Rectal smooth muscle tissue (tissue), 1 donor: ENCODE data around the gene CEP104.

Experiments used
- H3K27ac ChIP-seq: one replicate; pipeline ENCODE4 v1.7.0; 2013; ENCODE audit warnings: low read depth, low read length, inconsistent platforms
- H3K27me3 ChIP-seq: one replicate; pipeline ENCODE4 v1.7.0; 2013; ENCODE audit warnings: low read length; ENCODE audit not compliant: control insufficient read depth, insufficient read depth
- H3K36me3 ChIP-seq: one replicate; pipeline ENCODE4 v1.7.0; 2013; ENCODE audit warnings: low read length; ENCODE audit not compliant: control insufficient read depth, insufficient read depth
- H3K4me1 ChIP-seq: one replicate; pipeline ENCODE4 v1.7.0; 2013; ENCODE audit warnings: low read length; ENCODE audit not compliant: control insufficient read depth, insufficient read depth
- H3K4me3 ChIP-seq: one replicate; pipeline ENCODE4 v1.7.0; 2013; ENCODE audit warnings: low read length
- H3K9ac ChIP-seq: one replicate; pipeline ENCODE4 v1.7.0; 2013; ENCODE audit warnings: low read length

Gene CEP104

GRCh38 chr1:3783651-3784474, 73.1 kb downstream of the CEP104 start:
- Histone ChIP-seq H3K36me3 (peaks cover 57% of the 10 kb centered on the region), H3K9ac (no peak overlapping the region), H3K27ac (no peak overlapping the region), H3K4me3 (no peak overlapping the region), H3K4me1 (no peaks in the 10 kb centered on the region), H3K27me3 (no peaks in the 10 kb centered on the region)

- Histone ChIP-seq H3K36me3 (peaks cover 44% of the 10 kb centered on the region), H3K4me1 (no peaks in the 10 kb centered on the region), H3K27ac (no peak overlapping the region), H3K4me3 (no peak overlapping the region), H3K9ac (no peak overlapping the region), H3K27me3 (no peaks in the 10 kb centered on the region)
These were observed 76.1 kb downstream of the CEP104 start for GRCh38 chr1:3780901-3781300.

DNA sequence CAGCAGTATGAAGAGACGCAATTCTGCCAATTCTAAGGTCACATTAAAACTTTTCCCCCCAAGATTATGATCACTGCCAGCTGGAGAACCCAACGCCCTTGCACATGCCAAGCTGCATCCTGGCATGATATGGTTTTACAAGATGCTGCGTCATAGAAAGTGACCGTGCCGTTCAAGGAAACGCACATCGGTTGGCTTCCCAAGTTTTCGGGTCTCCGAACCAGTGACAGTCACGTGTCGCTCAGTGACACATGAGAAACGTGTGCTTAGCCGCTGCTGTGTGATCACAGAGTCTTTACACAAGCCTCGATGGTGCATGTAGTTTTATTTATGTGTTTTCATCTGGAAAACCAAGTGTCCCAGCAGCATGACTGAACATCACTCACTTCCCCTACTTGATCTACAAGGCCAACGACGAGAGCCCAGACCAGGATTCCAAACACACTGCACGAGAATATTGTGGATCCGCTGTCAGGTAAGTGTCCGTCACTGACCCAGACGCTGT, 77.0 kb downstream of the CEP104 start:
- Histone ChIP-seq H3K27ac (no peak overlapping the region), H3K36me3 (peaks cover 38% of the 10 kb centered on the region), H3K27me3 (no peaks in the 10 kb centered on the region), H3K4me3 (no peak overlapping the region), H3K4me1 (no peaks in the 10 kb centered on the region), H3K9ac (no peak overlapping the region)

GRCh38 chr1:3779265-3779911, 77.6 kb downstream of the CEP104 start:
- Histone ChIP-seq H3K9ac (no peak overlapping the region), H3K27me3 (no peaks in the 10 kb centered on the region), H3K27ac (no peak overlapping the region), H3K4me3 (no peak overlapping the region), H3K36me3 (peaks cover 36% of the 10 kb centered on the region), H3K4me1 (no peaks in the 10 kb centered on the region)

DNA sequence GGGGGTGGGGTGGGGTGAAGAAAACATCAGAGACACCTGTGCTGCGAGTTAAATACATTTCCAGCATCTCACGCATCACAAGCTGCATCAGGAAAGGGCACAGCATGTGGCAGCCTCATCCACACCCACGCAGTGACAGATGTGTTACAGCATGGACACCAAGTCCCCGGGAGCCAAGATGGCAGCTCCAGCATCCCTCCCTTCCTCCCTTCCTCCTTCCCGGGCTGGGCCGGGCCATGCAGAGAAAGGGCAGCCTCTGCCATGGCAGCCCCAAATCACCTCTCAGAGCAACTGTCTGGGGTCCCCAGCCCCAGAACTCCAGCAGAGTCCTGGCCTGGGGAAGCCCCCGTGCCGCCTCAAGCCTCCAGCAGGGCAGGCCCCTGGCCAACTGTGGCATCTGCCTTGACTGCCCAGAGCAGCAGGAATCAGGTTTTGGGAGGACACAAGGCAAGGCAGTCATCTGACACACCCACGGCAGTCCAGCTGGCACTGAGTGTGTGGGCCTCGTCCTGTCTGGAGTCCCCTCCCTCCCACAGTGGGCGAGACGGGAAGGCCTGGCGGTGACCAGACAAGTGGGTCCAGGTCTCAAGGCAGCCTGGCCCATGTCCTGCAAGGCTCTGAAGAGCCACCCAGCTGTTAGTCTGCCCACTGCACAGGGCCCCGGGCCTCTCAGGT, 78.3 kb downstream of the CEP104 start:
- Histone ChIP-seq H3K27me3 (no peaks in the 10 kb centered on the region), H3K9ac (no peak overlapping the region), H3K4me1 (no peaks in the 10 kb centered on the region), H3K4me3 (no peak overlapping the region), H3K27ac (no peak overlapping the region), H3K36me3 (peaks cover 31% of the 10 kb centered on the region)

DNA sequence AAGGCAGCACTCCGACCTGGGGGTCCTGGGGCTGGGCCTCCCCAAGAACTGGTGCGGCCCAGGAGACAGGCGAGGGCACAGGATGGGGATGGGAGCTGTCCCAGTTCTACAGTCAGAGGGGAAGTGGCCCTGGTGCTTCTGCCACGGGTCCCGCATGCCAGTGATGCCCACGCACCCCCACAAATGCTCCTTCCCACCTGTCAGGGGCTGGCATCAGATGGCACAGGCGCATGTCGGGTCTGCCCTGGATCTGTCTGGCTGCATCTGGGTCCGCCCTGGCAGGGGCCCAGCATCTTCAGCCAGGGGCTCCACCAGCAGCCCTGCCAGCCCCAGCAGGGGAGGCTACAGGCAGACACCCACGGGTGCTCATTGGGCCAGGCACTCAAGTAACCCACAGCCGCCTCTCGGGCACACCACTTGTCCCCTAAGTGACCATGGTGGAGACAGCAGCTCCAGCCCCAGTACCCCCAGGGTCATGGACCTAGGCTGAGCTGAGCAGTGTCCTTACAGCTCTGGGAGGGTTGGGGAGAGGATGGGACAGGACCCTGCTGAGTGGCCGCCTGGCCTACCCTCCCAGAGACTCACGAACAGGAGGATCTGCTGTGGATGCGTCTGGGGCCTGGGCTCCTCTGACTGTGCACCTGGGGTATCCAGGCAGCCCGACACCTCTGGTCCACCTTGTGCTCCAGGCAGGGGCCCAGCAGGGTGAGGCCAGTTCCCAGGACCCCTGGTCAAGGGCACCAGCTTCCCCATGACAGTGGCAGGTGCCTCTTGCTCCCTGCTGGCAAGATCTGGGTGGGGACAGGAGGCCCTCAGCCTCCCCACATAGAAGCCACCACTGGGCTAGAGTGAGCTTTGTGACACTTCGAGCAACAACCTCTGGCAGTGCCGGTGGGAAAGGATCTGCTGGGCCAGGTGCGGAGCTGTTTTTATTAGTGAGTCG, 79.1 kb downstream of the CEP104 start:
- H3K9ac ChIP-seq, result no peak overlapping the region
- no peaks in the 10 kb centered on the region for H3K27me3 ChIP-seq
- peaks cover 28% of the 10 kb centered on the region for H3K36me3 ChIP-seq
- no peak overlapping the region for H3K27ac ChIP-seq
- no peaks in the 10 kb centered on the region for H3K4me1 ChIP-seq
- H3K4me3 ChIP-seq, result no peak overlapping the region

DNA sequence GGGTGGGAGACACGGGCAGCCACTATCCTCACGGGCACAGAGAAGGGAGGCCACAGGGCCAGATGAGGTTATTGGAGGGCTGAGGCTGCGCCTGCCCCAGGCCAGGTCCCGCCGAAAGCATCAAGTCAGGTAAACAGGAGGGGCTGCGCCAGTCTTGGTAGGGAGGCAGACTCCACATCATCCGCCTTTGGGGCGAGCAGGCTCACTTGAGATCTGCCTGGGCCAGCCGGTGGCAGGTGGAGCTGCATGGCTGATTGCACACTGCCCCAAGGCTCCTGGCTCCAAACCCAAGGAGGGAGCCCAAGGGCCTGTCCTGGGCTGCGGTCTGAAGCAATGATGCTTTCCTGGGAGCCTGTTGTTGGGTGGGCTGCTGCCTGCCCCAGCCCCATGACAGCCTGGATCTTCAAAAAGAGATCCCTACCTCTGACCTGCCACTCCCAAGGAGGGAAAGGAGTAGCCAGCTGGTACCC, 79.9 kb downstream of the CEP104 start:
- Histone ChIP-seq H3K36me3 (peaks cover 22% of the 10 kb centered on the region), H3K4me3 (no peak overlapping the region), H3K27me3 (no peaks in the 10 kb centered on the region), H3K9ac (no peak overlapping the region), H3K27ac (no peak overlapping the region), H3K4me1 (no peaks in the 10 kb centered on the region)

DNA sequence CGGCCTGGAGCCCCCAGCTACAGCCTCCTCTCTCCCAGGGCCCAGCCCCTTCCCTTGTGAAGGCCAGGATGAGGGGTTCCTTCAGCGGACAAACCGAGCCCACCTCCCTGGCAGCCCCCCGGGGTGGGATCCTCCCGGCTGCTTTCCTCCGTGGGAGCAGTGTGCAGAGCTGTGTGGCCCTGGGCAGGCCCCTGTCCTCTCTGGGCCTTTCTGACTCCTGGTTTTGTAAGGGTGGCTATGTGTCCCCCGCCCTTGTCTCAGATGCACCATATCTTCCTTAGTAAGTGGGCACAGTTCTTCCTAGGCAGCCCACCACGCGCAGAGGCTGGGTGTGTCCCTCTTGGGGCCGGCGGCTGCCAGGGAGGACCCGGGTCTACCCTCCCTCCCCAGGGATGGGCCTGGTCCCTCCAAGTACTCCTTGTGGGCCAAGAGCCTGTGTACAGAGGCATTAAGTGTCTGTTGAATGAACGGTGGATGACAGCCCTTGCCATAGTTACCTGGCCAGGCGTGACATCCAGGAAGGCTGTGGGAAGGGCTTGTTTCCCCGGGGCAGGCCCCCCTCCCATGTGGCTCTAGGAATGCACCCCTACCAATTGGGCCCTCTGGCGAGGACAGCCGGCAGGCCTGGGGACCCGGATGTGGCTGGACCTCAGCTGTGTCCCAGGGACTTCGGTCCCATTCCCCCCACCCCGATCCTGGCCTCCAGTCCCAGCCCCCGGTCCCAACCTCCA, 80.6 kb downstream of the CEP104 start:
- Histone ChIP-seq H3K4me1 (peaks cover 4% of the 10 kb centered on the region), H3K36me3 (peaks cover 18% of the 10 kb centered on the region), H3K4me3 (no peak overlapping the region), H3K9ac (no peak overlapping the region), H3K27me3 (no peaks in the 10 kb centered on the region), H3K27ac (no peak overlapping the region)

GRCh38 chr1:3775490-3776230, 81.4 kb downstream of the CEP104 start:
- Histone ChIP-seq H3K9ac (no peak overlapping the region), H3K4me3 (no peak overlapping the region), H3K36me3 (peaks cover 12% of the 10 kb centered on the region), H3K4me1 (peaks cover 5% of the 10 kb centered on the region), H3K27me3 (no peaks in the 10 kb centered on the region), H3K27ac (no peak overlapping the region)

GRCh38 chr1:3774946-3775489, 82.0 kb downstream of the CEP104 start:
- peaks cover 9% of the 10 kb centered on the region for H3K36me3 ChIP-seq
- H3K4me1 ChIP-seq, result peaks cover 5% of the 10 kb centered on the region
- H3K4me3 ChIP-seq, result no peak overlapping the region
- no peak overlapping the region for H3K9ac ChIP-seq
- peaks cover 3% of the 10 kb centered on the region for H3K27me3 ChIP-seq
- no peak overlapping the region for H3K27ac ChIP-seq
